NCI-H524 treated with DMSO at 0.1 percent for 48 hours (cell line): ENCODE results near the gene KLF15.

Experiments used
- DNase-seq: peaks from one replicate; lab custom pipeline; 2025; lab: John Stamatoyannopoulos, UW

KLF15 gene

DNA sequence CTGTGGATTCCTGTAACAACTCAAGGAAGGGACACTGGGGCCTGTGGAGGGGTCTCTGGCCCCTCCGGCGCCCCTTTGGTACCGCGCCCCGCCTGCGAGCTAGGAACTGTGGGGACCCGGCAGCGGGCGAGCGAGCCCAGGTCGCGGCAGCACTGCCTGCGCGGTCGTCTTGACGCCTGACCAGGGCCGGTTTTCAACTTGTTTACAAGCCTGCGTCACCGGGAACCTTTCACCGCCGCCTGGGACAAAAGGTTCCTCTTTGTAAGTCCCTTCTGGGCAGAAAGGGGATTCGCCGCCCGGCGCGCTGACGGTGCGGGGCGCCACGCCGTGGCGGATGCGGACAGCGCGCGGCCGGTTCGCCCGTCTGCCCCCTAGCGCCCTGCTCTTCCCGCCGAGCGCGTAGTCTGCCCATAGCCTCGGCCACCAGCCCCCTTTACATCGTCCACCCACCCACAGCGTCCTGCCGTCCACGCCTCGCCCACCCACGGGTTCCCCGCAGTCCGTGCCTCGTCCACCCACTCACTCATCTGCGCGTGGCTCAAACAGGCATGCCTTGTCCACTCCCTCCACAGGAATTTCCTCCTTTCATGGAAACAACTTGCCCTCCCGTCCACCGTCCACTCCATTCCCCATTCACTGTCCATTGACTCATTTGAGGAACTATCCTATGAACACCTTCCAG, 32.0 kb upstream of the KLF15 start:
- no peak for DNase-seq

GRCh38 chr3:126381966-126382365, 24.8 kb upstream of the KLF15 start:
- no peak for DNase-seq

GRCh38 chr3:126380011-126380768, 23.0 kb upstream of the KLF15 start:
- DNase-seq = no peak

DNA sequence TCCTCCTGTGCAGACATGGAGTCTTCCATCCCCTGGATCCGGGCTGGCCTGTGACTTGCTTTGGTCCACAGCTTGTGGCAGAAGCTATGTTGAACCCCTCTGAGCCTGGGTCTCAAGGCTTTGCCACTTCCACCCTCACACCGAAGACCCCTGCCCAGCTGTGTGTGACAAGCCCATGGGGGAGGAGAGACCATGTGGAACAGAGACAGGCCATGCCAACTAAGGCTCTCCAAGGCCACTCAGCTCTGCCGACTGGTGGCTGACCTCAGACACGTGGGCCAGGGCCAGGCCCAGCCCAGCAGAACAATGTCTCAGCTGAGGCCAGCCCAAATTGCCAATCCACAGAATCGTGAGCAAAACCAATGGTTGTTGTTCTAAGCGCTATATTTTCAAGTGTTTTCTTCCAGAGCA, 21.1 kb upstream of the KLF15 start:
- DNase-seq = no peak

DNA sequence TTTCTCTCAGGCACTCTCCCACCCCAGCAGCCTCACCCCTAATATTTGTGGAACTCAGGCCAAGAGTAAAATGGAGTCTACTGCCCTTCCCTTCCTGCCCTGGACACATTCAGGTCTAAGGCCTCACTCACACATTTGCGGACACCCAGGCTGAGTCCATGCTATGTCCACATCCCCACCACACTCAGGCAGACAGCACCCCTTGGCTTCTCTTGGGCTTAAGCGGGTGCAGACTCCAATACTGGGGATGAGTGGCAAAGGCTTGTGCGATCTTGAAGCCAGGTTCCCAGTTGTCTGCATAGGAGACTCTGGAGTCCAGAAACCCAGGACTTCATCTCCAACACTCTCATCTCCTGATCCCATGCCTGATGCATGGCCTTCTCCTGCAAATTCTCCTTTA, 20.0 kb upstream of the KLF15 start:
- DNase-seq = no peak

- DNase-seq = no peak
These were observed 19.2 kb upstream of the KLF15 start for GRCh38 chr3:126376444-126376843.

DNA sequence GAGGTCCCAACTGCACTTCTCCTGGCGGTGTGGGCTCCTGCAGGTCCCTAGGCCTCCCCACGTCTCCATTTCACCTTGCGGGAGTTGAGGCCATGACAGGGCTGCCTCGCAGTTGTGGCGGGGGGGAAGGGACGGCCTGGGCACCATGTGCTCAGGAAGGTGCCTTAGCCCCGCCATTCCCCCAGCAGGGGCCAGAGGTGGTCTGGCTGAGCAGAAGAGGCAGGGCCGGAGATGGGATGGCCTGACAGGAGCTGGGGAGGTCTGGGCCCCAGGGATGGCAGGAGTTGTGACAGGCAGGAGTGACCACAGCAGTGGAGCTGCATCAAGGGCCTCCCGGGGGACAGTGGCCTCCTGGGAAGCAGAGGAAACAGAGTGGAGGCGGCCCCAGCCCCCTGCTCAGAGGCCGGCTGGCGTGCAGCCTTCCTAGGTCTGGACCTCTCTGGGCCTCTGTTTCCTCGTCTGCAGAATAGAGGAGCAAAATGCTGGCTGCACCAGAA, 18.7 kb upstream of the KLF15 start:
- DNase-seq = no peak

DNA sequence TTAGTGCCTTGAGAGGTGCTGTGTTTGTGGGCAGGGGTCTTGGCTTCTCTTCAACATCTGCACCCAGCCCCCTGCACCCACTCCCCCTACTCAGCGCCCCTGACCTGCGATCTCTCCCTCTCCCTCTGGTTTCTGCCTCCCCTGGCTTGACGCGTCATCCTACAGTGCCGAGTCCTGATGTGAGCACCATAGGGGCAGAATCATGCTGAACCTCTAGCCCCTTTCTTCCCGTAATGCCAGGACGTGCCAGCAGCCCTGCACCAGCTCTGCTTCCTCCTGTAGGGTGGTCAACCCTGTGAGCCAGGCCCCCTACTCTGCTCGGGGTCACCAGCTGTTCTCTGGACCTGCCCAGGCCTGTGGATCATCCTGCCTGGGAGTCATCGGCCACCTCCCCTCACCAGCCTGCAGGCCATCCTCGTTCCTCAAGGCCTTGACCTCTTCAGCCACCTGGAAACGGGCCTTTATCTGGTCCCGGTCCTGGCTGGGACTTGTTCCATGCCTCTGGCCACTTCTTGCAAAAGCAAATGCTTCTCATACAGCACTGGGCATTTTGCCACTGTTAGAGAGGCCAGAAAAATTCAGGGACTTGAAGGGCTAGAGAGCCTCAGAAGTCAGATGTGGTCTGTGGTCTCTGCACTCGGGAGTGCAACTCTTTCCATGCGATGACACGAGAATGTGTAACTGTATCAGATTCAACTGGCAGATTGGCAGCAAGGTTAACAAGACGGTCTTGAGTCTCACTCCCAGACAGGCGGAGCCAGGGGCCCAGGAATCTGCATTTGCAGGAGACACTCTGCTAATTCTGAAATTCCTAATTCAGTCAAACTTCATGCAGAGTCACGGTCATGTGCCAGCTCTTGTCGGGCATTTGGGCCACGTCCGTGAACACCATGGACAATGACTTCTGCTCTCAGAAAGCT, 16.7 kb upstream of the KLF15 start:
- no peak for DNase-seq

DNA sequence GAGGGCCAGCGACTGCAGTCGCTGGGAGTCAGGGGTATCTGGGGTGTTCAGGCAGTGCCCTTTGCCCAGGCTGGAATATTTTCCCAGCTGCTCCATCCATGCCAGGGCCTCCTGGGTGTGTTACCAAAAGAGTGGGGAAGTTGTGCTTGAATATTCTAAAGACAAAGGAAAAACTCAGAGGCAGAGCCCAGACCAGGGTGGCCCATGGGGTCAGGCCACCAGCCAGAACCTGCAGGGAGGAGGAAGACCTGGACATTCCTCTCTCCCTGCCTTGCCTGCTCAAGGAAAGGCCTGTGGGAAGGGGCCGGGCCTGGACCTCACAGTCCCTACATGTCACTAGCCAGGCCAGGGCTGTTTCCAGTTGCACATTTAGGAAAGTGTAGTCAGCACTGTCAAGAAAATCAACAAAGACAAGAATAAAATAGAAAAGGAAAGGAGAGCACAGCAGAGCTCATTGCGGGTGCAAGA, 16.0 kb upstream of the KLF15 start:
- no peak for DNase-seq

- DNase-seq = no peak
These were observed 15.4 kb upstream of the KLF15 start for GRCh38 chr3:126372413-126373145.

DNA sequence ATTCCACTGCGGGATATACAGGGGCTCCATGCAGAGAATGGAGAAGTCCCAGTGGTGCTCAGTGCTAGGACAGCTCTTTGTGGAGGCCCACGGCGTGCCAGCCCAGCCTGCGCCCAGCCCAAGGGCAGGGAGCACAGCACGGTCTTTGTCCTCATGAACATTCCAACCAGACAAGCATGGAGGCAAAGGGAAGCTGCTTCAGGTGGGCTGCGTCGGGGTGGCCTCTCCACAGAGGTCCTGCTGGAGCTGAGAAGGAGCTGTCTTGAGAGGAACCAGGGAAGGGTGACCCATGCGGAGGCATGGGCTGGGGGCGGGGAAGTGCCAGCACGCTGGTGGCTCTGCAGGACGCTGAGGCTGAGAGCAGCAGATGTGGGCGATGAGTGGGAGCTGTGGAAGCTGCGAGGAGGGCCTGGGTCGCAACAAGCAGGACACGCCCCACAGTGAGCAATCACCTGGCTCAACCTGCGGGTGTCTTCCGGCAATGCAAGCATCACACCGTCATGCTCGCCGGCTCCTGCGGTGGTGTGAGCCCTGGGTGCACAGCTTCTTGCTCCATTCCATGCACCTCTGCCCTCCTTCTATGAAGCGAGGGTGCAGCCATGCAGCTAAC, 14.0 kb upstream of the KLF15 start:
- DNase-seq = no peak

DNA sequence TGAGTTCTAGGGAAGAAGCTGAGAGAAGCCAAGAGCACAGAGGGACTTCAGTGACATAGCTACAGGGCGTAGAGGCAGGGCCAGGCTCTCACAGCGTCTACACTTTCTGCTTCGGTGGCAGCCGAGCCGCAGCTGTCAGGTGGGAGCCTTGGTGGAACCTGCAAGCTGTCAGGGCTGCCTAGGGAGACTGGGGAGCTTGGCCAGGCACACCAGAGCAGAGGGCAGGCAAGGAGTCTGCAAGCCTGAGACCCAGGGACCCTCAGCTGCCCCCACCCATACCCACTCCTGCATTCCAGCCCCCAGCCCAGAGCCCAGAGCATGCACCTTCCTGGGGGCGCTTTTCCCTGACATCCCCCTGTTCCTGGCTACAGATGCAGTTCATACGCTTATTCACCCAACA, 13.4 kb upstream of the KLF15 start:
- DNase-seq = no peak

- no peak for DNase-seq
These were observed 12.8 kb upstream of the KLF15 start for GRCh38 chr3:126370055-126370454.

GRCh38 chr3:126369490-126369889, 12.3 kb upstream of the KLF15 start:
- DNase-seq = no peak

DNA sequence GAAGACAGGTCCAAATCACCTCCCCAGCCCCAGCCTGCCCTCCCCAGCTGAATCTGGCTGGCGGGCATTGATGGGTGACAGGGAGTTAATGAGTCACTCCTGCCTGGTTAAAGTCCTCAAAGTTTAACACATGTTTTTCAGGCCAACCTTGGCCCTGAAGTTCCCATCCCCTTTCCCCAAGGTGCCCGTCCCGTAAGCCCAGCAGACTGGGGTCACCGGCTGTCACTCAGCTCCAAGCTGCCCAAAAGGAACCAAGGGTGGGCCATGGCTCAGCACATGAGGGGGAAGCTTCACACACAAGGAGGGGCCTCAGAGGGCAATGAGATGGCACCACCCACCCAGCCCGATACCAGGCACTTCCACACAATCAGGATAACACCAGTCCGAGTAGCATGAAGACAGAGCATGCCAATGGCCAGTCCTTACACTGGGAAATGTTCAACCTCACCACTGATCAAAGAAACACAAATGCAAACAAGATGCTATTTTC, 10.2 kb upstream of the KLF15 start:
- DNase-seq = no peak

GRCh38 chr3:126365351-126366277, 8.4 kb upstream of the KLF15 start:
- no peak for DNase-seq

DNA sequence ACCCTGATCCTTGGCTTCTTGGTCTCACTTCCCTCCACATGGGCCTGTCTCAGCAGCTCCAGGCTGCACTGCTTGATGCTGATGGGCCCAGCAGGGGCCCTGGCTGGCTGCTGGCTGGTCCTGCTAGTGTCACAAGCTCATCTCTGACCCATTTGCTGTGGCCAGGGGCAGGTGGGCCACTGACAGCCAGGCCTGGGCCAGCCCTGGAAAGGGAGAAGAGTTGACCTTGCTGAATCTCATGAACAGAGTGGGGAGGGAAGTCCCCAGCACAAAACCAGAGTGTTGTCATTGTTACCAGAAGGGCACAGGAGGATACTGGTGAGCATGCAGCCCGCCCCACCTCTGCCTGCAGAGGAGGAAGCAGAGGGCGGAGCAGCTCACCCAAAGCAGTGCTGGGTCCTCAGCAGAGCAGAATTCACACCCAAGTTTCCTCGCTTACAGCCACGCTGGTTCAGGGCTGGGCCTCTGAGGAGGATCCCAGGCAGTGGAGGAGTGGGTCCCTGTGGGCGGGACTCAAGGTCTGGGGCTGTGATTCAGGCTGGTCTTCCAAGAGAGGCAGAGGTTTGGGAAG, 7.6 kb upstream of the KLF15 start:
- DNase-seq = no peak

- DNase-seq = no peak
These were observed 7.0 kb upstream of the KLF15 start for GRCh38 chr3:126364130-126364695.

DNA sequence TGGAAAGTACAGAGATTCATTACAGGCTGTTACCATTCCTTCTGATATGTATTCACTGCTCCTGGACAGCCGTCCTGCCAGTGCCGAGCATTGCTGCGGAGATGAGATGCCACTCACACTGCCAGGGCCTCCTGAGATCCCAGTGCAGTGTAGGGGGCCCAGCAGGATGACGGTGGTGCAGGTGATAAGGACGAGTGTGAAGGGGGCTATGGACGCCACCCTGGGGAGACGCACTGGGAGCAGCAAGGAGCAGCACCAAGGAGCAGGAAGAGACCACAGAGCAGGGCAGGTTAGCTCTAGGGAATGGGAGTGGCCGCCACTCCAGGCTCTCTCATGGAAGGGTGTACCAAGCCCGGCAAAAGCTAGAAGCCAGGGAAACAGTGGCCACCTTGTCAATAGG, 4.0 kb upstream of the KLF15 start:
- DNase-seq = no peak
